H1 (cell line): Measurements from ENCODE around the gene FAM114A2. TPM values are rescaled to one million over a fixed set of nuclear protein-coding genes. Genes with fewer than 3 reads are reported as not detected.

ENCODE experiments used
- CTCF ChIA-PET: fragments of 300-600 bp; sonication (Branson Sonifier 250); formaldehyde crosslinking; loops from one replicate; lab custom pipeline; 2021; ENCODE audit not compliant: partially characterized antibody; lab: Charles Lee
- POLR2A ChIA-PET: fragments of 300-600 bp; sonication (Branson Sonifier 250); formaldehyde crosslinking; loops from one replicate; lab custom pipeline; 2021; ENCODE audit warnings: inconsistent platforms; ENCODE audit not compliant: partially characterized antibody; lab: Charles Lee
- DNase-seq, 2 experiments: peaks; one replicate each; pipeline versions ENCODE4 v3.0.0 to v3.0.0-alpha.2; 2010 to 2022; ENCODE audit warnings: low spot score in 2 of 2, low read depth in 1 of 2, mixed read lengths in 1 of 2
- FAIRE-seq: peaks from 2 replicates; lab custom pipeline; 2011; peaks lifted over from hg19 to GRCh38; lab: Jason Lieb, UNC
- H2AFZ ChIP-seq: 2 replicates; pipeline ENCODE4 v1.8.1; 2012; ENCODE audit warnings: low read length, inconsistent platforms
- H2AK5ac ChIP-seq: 2 replicates; pipeline ENCODE4 v1.6.1; 2013; ENCODE audit warnings: low read depth, low read length
- H2BK120ac ChIP-seq: replicated peaks from 2 replicates; pipeline ENCODE3; 2013; ENCODE audit warnings: low read depth, low read length, inconsistent platforms
- H2BK12ac ChIP-seq: 2 replicates; pipeline ENCODE4 v1.6.1; 2013; ENCODE audit warnings: low read depth, low read length
- H2BK15ac ChIP-seq: 2 replicates; pipeline ENCODE4 v1.6.1; 2013; ENCODE audit warnings: low read length
- H2BK20ac ChIP-seq: 2 replicates; pipeline ENCODE4 v1.6.1; 2013; ENCODE audit warnings: low read length
- H2BK5ac ChIP-seq: 2 replicates; pipeline ENCODE4 v1.6.1; 2013; ENCODE audit warnings: low read depth, low read length
- H3K14ac ChIP-seq: 2 replicates; pipeline ENCODE4 v1.6.1; 2013; ENCODE audit warnings: inconsistent platforms; ENCODE audit not compliant: insufficient read length
- H3K18ac ChIP-seq: 2 replicates; pipeline ENCODE4 v1.6.1; 2013; ENCODE audit warnings: low read length; ENCODE audit errors: extremely low read depth
- H3K23ac ChIP-seq: 2 replicates; pipeline ENCODE4 v1.6.1; 2013; ENCODE audit warnings: inconsistent platforms; ENCODE audit not compliant: insufficient read length
- H3K23me2 ChIP-seq: 2 replicates; pipeline ENCODE4 v1.6.1; 2013; ENCODE audit warnings: low read depth, low read length
- H3K27ac ChIP-seq: 2 replicates; pipeline ENCODE4 v1.6.1; 2011; ENCODE audit warnings: low read depth, low read length, inconsistent platforms
- H3K27me3 ChIP-seq, 4 experiments: replicated peaks in 1 of 4; 1 replicate in 1 of 4; 2 replicates in 3 of 4; pipeline versions ENCODE4 v1.6.1 to v1.8.1; 2011 to 2013; ENCODE audit warnings: low read length in 3 of 4, mild to moderate bottlenecking in 3 of 4, inconsistent platforms in 2 of 4, mixed read lengths in 2 of 4, moderate library complexity in 1 of 4; ENCODE audit not compliant: control insufficient read depth in 3 of 4, insufficient read depth in 3 of 4; ENCODE audit errors: extremely low read depth in 1 of 4
- H3K36me3 ChIP-seq, 4 experiments: 2 replicates each; pipeline versions ENCODE4 v1.6.1 to v1.8.1; 2011 to 2013; ENCODE audit warnings: mild to moderate bottlenecking in 4 of 4, low read length in 3 of 4, moderate library complexity in 2 of 4, control low read depth in 1 of 4, inconsistent platforms in 1 of 4; ENCODE audit not compliant: insufficient read depth in 4 of 4, control insufficient read depth in 2 of 4
- H3K4ac ChIP-seq: replicated peaks from 2 replicates; pipeline ENCODE3; 2013; ENCODE audit warnings: low read length, low read depth, mixed read lengths, inconsistent platforms; ENCODE audit not compliant: insufficient read length
- H3K4me1 ChIP-seq, 4 experiments: replicated peaks in 1 of 4; 1 replicate in 1 of 4; 2 replicates in 3 of 4; pipeline versions ENCODE4 v1.6.1 to v1.8.1; 2011 to 2013; ENCODE audit warnings: low read length in 3 of 4, inconsistent platforms in 2 of 4, mixed read lengths in 1 of 4; ENCODE audit not compliant: insufficient read depth in 4 of 4, control insufficient read depth in 3 of 4
- H3K4me2 ChIP-seq, 2 experiments: 2 replicates each; pipeline versions ENCODE4 v1.6.1 to v1.8.1; 2011 to 2013; ENCODE audit warnings: low read depth in 2 of 2, low read length in 2 of 2, control low read depth in 1 of 2, inconsistent platforms in 1 of 2, mild to moderate bottlenecking in 1 of 2; ENCODE audit not compliant: insufficient read depth in 1 of 2
- H3K4me3 ChIP-seq, 4 experiments: fragments of 200-600, 300-600 bp in 1 of 4; sonication (generic), shearing (Covaris generic), sonication (Bioruptor Twin) in 1 of 4; 2 replicates each; pipeline versions ENCODE4 v1.5.1 to v1.8.1; 2011 to 2016; ENCODE audit warnings: low read length in 4 of 4, low read depth in 3 of 4, control low read depth in 2 of 4, inconsistent platforms in 2 of 4, mild to moderate bottlenecking in 2 of 4, mixed read lengths in 1 of 4, moderate library complexity in 1 of 4; ENCODE audit not compliant: insufficient read depth in 2 of 4; ENCODE audit errors: extremely low read depth in 1 of 4
- H3K56ac ChIP-seq: replicated peaks from 2 replicates; pipeline ENCODE3; 2013; ENCODE audit warnings: low read depth, mild to moderate bottlenecking, mixed read lengths, low read length, inconsistent platforms; ENCODE audit not compliant: insufficient read length
- H3K79me1 ChIP-seq: 2 replicates; pipeline ENCODE4 v1.6.1; 2013; ENCODE audit warnings: low read depth, low read length, control low read depth
- H3K79me2 ChIP-seq, 2 experiments: 2 replicates each; pipeline versions ENCODE4 v1.6.1 to v1.8.1; 2012 to 2013; ENCODE audit warnings: low read length in 2 of 2, mild to moderate bottlenecking in 2 of 2, inconsistent platforms in 1 of 2; ENCODE audit not compliant: insufficient read depth in 2 of 2, control insufficient read depth in 1 of 2
- H3K9ac ChIP-seq, 4 experiments: replicated peaks in 1 of 4; 1 replicate in 1 of 4; 2 replicates in 3 of 4; pipeline versions ENCODE4 v1.6.1 to v1.8.1; 2011 to 2013; ENCODE audit warnings: low read depth in 3 of 4, low read length in 3 of 4, control low read depth in 2 of 4, mild to moderate bottlenecking in 2 of 4, moderate library complexity in 2 of 4, inconsistent platforms in 1 of 4; ENCODE audit errors: extremely low read depth in 1 of 4
- H3K9me3 ChIP-seq, 2 experiments: 2 replicates each; pipeline versions ENCODE4 v1.6.1 to v1.8.1; 2012 to 2013; ENCODE audit warnings: mild to moderate bottlenecking in 2 of 2, moderate library complexity in 2 of 2, control low read depth in 1 of 2, inconsistent platforms in 1 of 2, low read depth in 1 of 2, low read length in 1 of 2, mixed read lengths in 1 of 2; ENCODE audit not compliant: insufficient read depth in 2 of 2
- H4K20me1 ChIP-seq, 2 experiments: replicated peaks in 1 of 2; 2 replicates each; pipeline versions ENCODE3 to v1.8.1; 2011 to 2013; ENCODE audit warnings: inconsistent platforms in 2 of 2, low read length in 2 of 2, mild to moderate bottlenecking in 1 of 2; ENCODE audit not compliant: insufficient read depth in 2 of 2, control insufficient read depth in 1 of 2
- H4K5ac ChIP-seq: 2 replicates; pipeline ENCODE4 v1.6.1; 2013; ENCODE audit warnings: low read length, low read depth, mixed read lengths, inconsistent platforms; ENCODE audit not compliant: insufficient read length
- H4K8ac ChIP-seq: 2 replicates; pipeline ENCODE4 v1.8.0; 2013; ENCODE audit warnings: mild to moderate bottlenecking, moderate library complexity, low read length, inconsistent platforms; ENCODE audit not compliant: insufficient read depth; ENCODE audit errors: extremely low read depth
- H4K91ac ChIP-seq: replicated peaks from 2 replicates; pipeline ENCODE3; 2013; ENCODE audit warnings: low read length, mixed read lengths, inconsistent platforms; ENCODE audit not compliant: insufficient read length
- HDAC2 ChIP-seq, 2 experiments: fragments of 300-600 bp in 1 of 2; sonication (generic) in 1 of 2; IDR thresholded peaks; 2 replicates each; pipeline ENCODE4 v1.6.1; 2011 to 2012; ENCODE audit warnings: low read depth in 2 of 2, low read length in 2 of 2, mild to moderate bottlenecking in 2 of 2, moderate library complexity in 2 of 2, borderline replicate concordance in 1 of 2, inconsistent platforms in 1 of 2
- KDM4A ChIP-seq: IDR thresholded peaks from one replicate; pipeline ENCODE4 v1.7.1; 2012; ENCODE audit warnings: low read depth, mild to moderate bottlenecking, moderate library complexity, low read length, inconsistent platforms; ENCODE audit not compliant: severe bottlenecking
- RAD21 ChIP-seq, 2 experiments: IDR thresholded peaks in 1 of 2; conservative IDR thresholded peaks in 1 of 2; 2 replicates each; pipeline ENCODE4 v1.6.1; 2011; ENCODE audit warnings: low read depth in 2 of 2, low read length in 2 of 2, improper control_type of control experiment in 1 of 2, inconsistent platforms in 1 of 2, mild to moderate bottlenecking in 1 of 2, moderate library complexity in 1 of 2
- TAF1 ChIP-seq: IDR thresholded peaks from 2 replicates; pipeline ENCODE4 v1.6.1; 2011; ENCODE audit warnings: mild to moderate bottlenecking, low read depth, low read length
- WGBS, 2 experiments: shearing (Covaris generic) in 1 of 2; methylation state at CpG; one replicate each; pipeline versions ENCODE4 v1.1.6 to v1.1.7; 2013 to 2015; ENCODE audit warnings: low lambda C conversion rate in 2 of 2, mixed read lengths in 2 of 2, inconsistent platforms in 1 of 2, low coverage in 1 of 2, missing lambda C conversion rate in 1 of 2; ENCODE audit not compliant: insufficient replicate concordance in 2 of 2, insufficient coverage in 1 of 2, insufficient read length in 1 of 2; ENCODE audit errors: extremely low coverage in 1 of 2, missing lambda C conversion rate in 1 of 2; 5-methylcytosine and 5-hydroxymethylcytosine counted together
- polyA plus RNA-seq, 7 experiments: library from polyadenylated mRNA; depleted of rRNA in 3 of 7; stranded (reverse) in 5 of 7; unstranded in 2 of 7; fragments of >200 nt in 5 of 7; fragments of 200-250 nt in 2 of 7; gene quantifications; 1 replicate in 5 of 7; 2 replicates in 1 of 7; 4 replicates in 1 of 7; pipeline versions ENCODE4 v1.2.1 to v1.2.3, GENCODE V29; 2011 to 2013; ENCODE audit warnings: missing spikeins in 2 of 7, mixed read lengths in 2 of 7
- total RNA-seq: library from RNA; stranded (reverse); fragmentation: NEBNext Ultra II Directional; extraction: Animal tissue kit (Norgen Biotek cat#: 25700); gene quantifications from 2 replicates; pipeline ENCODE4 v1.2.1, GENCODE V29; 2021

FAM114A2 gene
- total and polyA plus RNA-seq, 2 of the 8 experiments (the other 6 are each of a cell fraction or from before 2014, with no cell fraction given), result 3.8 to 9.2 TPM

DNA sequence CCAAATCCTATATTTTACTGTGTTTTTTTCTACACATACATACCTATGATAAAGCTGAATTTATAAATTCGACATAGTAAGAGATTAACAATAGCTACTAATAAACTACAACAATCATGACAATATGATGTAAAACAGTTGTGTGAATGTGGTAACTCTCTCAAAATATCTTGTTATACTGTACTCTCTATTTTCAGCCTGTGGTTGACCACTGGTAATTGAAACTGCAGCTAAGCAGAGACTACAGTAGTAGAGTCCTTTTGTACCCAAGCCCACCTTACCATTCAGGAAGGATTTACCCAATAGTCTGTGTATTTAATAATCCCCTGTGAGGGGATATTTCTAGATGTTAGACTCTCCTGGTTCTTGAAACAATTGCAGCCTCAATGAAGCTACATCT lies 86.7 kb downstream of the FAM114A2 start:
- no peaks in the 10 kb centered on the region for H3K4me1 ChIP-seq
- WGBS, 2 experiments, result 92% methylated on average over 1 of the region's 1 CpG; no CpG with 5 or more reads in 1 of the 2 experiments
- no peaks in the 10 kb centered on the region for H3K79me1 ChIP-seq
- no peak overlapping the region for H2BK20ac ChIP-seq
- H4K20me1 ChIP-seq, result no peaks in the 10 kb centered on the region
- H2BK5ac ChIP-seq, result no peak overlapping the region
- H2BK120ac ChIP-seq, result no peak overlapping the region
- no peak overlapping the region for H4K91ac ChIP-seq
- H3K79me2 ChIP-seq, result no peaks in the 10 kb centered on the region
- H4K8ac ChIP-seq, result no peak overlapping the region
- H3K4me3 ChIP-seq, result no peak overlapping the region
- CTCF ChIA-PET, result interaction anchor here (1.1 to 3.1 kb wide), 6 partner anchors 13 to 527 kb away, joined by 3 to 15 read pairs (median 4); no protein-coding TSS in a partner anchor
- H3K23me2 ChIP-seq, result no peaks in the 10 kb centered on the region
- no peak overlapping the region for H3K27ac ChIP-seq
- no peak overlapping the region for H3K4me2 ChIP-seq
- peaks cover 3% of the 10 kb centered on the region in 2 experiments; a peak in 2 of 4 replicates for H3K9me3 ChIP-seq
- POLR2A ChIA-PET, result interaction anchor here (1.2 kb wide), 1 partner anchor 13 kb away, joined by 3 read pairs; no protein-coding TSS in a partner anchor
- no peak overlapping the region for H3K9ac ChIP-seq
- no peaks in the 10 kb centered on the region for H3K27me3 ChIP-seq
- no peak overlapping the region for H2BK12ac ChIP-seq
- H2BK15ac ChIP-seq, result no peak overlapping the region
- FAIRE-seq (no peak), DNase-seq (no peak)
- H2AK5ac ChIP-seq, result no peak overlapping the region
- no peak overlapping the region for H3K23ac ChIP-seq
- H3K4ac ChIP-seq, result no peak overlapping the region
- no peak overlapping the region for H2AFZ ChIP-seq
- H3K14ac ChIP-seq, result no peak overlapping the region
- H3K36me3 ChIP-seq, result no peaks in the 10 kb centered on the region
- H3K18ac ChIP-seq, result no peak overlapping the region
- H3K56ac ChIP-seq, result no peak overlapping the region
- no peak overlapping the region for H4K5ac ChIP-seq
- TF ChIP-seq TAF1 (no peak), RAD21 (IDR thresholded peaks at IDR 0.05 in 1 of 2, conservative IDR thresholded peaks at IDR 0.05 in 1 of 2; ENCODE audit: low read depth in 2 of 2, low read length in 2 of 2) (no peak), KDM4A (no peak), HDAC2 (IDR thresholded peaks at IDR 0.05; ENCODE audit: borderline replicate concordance in 1 of 2, low read depth in 2 of 2, low read length in 2 of 2) (no peak)
